Measurements from ENCODE around the gene DHX32. TPM values are rescaled to one million over a fixed set of nuclear protein-coding genes. Genes with fewer than 3 reads are reported as not detected.
"Not testable (repeated sequence)": the region's sequence is repeated elsewhere in the genome, so short reads cannot be mapped to it uniquely, and the experiment has no call there.

The DHX32 gene
- total RNA-seq, 4 donors from 2014 or later, result 21.7 to 52.7 (median 37.6) TPM

- H3K36me3 ChIP-seq; H3K4me1 ChIP-seq; in situ Hi-C loops (cut with MboI; ENCODE audit: low pct_ligation_motif_present in 1 of 4, low pct_unique_long_range_greater_than_20kb in 1 of 4, low sequenced_read_pairs in 3 of 4); DNase-seq; H3K9me3 ChIP-seq; H3K27me3 ChIP-seq; H3K4me3 ChIP-seq; H3K27ac ChIP-seq; intact Hi-C loops (cut with DNase I; ENCODE audit: low total_unique reads): not testable (repeated sequence)
- 67 to 89% methylated on average over 2 to 3 of the region's 3 CpGs for WGBS, 2 donors (ENCODE audit: low coverage in 1 of 2)
Observed at GRCh38 chr10:125900963-125901362, 19.9 kb upstream of the DHX32 start.

GRCh38 chr10:125897317-125897716 lies 16.2 kb upstream of the DHX32 start:
- intact Hi-C loops (cut with DNase I; ENCODE audit: low total_unique reads); H3K9me3 ChIP-seq; H3K36me3 ChIP-seq; H3K27ac ChIP-seq; in situ Hi-C loops (cut with MboI; ENCODE audit: low pct_ligation_motif_present in 1 of 4, low pct_unique_long_range_greater_than_20kb in 1 of 4, low sequenced_read_pairs in 3 of 4); H3K27me3 ChIP-seq; DNase-seq: not testable (repeated sequence)
- H3K4me1 ChIP-seq, result peaks cover 0 to 34% (median 9%) of the 10 kb centered on the region in 4 donors
- 35 to 37% methylated on average over 4 of the region's 4 CpGs for whole genome bisulfite sequencing, 2 donors (ENCODE audit: low coverage in 1 of 2)
- H3K4me3 ChIP-seq, result peak overlapping the region in 1 of 4 donors; percentile 89

- in situ Hi-C loops (cut with MboI; ENCODE audit: low pct_ligation_motif_present in 1 of 4, low pct_unique_long_range_greater_than_20kb in 1 of 4, low sequenced_read_pairs in 3 of 4); H3K27me3 ChIP-seq; H3K9me3 ChIP-seq; H3K36me3 ChIP-seq; intact Hi-C loops (cut with DNase I; ENCODE audit: low total_unique reads): not testable (repeated sequence)
- H3K27ac ChIP-seq, result peak within 1 kb of the TSS; percentile 89 to 96 (median 93)
- TF ChIP-seq POLR2AphosphoS5 (IDR thresholded peaks at IDR 0.05) (peak; percentile 77 to 85 (median 83)), POLR2A (IDR thresholded peaks at IDR 0.05) (peak; percentile 61)
- H3K4me3 ChIP-seq, result peak within 1 kb of the TSS; percentile 44 to 89 (median 68)
- peak; percentile 91 for DNase-seq
- 49 to 64% methylated on average over 26 to 74 of the region's 106 CpGs for WGBS, 2 donors (ENCODE audit: low coverage in 1 of 2)
- H3K4me1 ChIP-seq, result peaks cover 0 to 41% (median 11%) of the 10 kb centered on the region in 4 donors
Observed at GRCh38 chr10:125896088-125896934, 15.2 kb upstream of the DHX32 start, which contains the start of gene FANK1. FANK1 (plus strand) TSS chr10:125896564; CDS start chr10:125896643, 79 bp downstream.

- H3K27ac ChIP-seq, result peak overlapping the region; percentile 89 to 96 (median 93)
- H3K36me3 ChIP-seq; H3K9me3 ChIP-seq; intact Hi-C loops (cut with DNase I; ENCODE audit: low total_unique reads); H3K27me3 ChIP-seq; in situ Hi-C loops (cut with MboI; ENCODE audit: low pct_ligation_motif_present in 1 of 4, low pct_unique_long_range_greater_than_20kb in 1 of 4, low sequenced_read_pairs in 3 of 4): not testable (repeated sequence)
- peak; percentile 51 for DNase-seq
- peaks cover 0 to 41% (median 11%) of the 10 kb centered on the region in 4 donors for H3K4me1 ChIP-seq
- 33 to 36% methylated on average over 14 to 50 of the region's 50 CpGs for WGBS, 2 donors (ENCODE audit: low coverage in 1 of 2)
- H3K4me3 ChIP-seq, result peak overlapping the region; percentile 44 to 89 (median 68)
Observed at GRCh38 chr10:125895130-125896087, 14.3 kb upstream of the DHX32 start.

GRCh38 chr10:125894176-125894575 lies 13.1 kb upstream of the DHX32 start:
- in situ Hi-C loops (cut with MboI; ENCODE audit: low pct_ligation_motif_present in 1 of 4, low pct_unique_long_range_greater_than_20kb in 1 of 4, low sequenced_read_pairs in 3 of 4); H3K27me3 ChIP-seq; H3K9me3 ChIP-seq; DNase-seq; intact Hi-C loops (cut with DNase I; ENCODE audit: low total_unique reads); H3K36me3 ChIP-seq: not testable (repeated sequence)
- H3K27ac ChIP-seq, result peak overlapping the region in 1 of 4 donors; percentile 96
- peaks cover 0 to 44% (median 11%) of the 10 kb centered on the region in 4 donors for H3K4me1 ChIP-seq
- peak overlapping the region in 1 of 4 donors; percentile 89 for H3K4me3 ChIP-seq
- 54 to 63% methylated on average over 3 of the region's 3 CpGs for WGBS, 2 donors (ENCODE audit: low coverage in 1 of 2)

- H3K4me3 ChIP-seq; intact Hi-C loops (cut with DNase I; ENCODE audit: low total_unique reads); H3K9me3 ChIP-seq; H3K27me3 ChIP-seq; in situ Hi-C loops (cut with MboI; ENCODE audit: low pct_ligation_motif_present in 1 of 4, low pct_unique_long_range_greater_than_20kb in 1 of 4, low sequenced_read_pairs in 3 of 4); H3K36me3 ChIP-seq: not testable (repeated sequence)
- H3K27ac ChIP-seq, result peak overlapping the region; percentile 21 to 39 (median 31)
- TF ChIP-seq POLR2AphosphoS5 (IDR thresholded peaks at IDR 0.05), result peak in 1 of 3 donors; percentile 35
- H3K4me1 ChIP-seq, result peaks cover 0 to 44% (median 11%) of the 10 kb centered on the region in 4 donors
- DNase-seq, result peak; percentile 41
- WGBS, 2 donors (ENCODE audit: low coverage in 1 of 2), result 46 to 57% methylated on average over 5 of the region's 5 CpGs
Observed at GRCh38 chr10:125892402-125892801, 11.3 kb upstream of the DHX32 start.

GRCh38 chr10:125889441-125889840 lies 8.3 kb upstream of the DHX32 start:
- 65 to 83% methylated on average over 1 to 4 of the region's 4 CpGs for WGBS, 2 donors (ENCODE audit: low coverage in 1 of 2)
- DNase-seq; H3K27ac ChIP-seq; H3K4me3 ChIP-seq; H3K9me3 ChIP-seq; intact Hi-C loops (cut with DNase I; ENCODE audit: low total_unique reads); H3K36me3 ChIP-seq; in situ Hi-C loops (cut with MboI; ENCODE audit: low pct_ligation_motif_present in 1 of 4, low pct_unique_long_range_greater_than_20kb in 1 of 4, low sequenced_read_pairs in 3 of 4); H3K27me3 ChIP-seq: not testable (repeated sequence)
- H3K4me1 ChIP-seq, result peaks cover 0 to 29% (median 2%) of the 10 kb centered on the region in 4 donors

All from transverse colon (tissue), 4 donors.